HG02981 (cell line): ENCODE data around the gene WDR20.
"Not testable (repeated sequence)": the region's sequence is repeated elsewhere in the genome, so short reads cannot be mapped to it uniquely, and the experiment has no call there.

ENCODE experiments used
- ATAC-seq: cut with Tn5 transposase; IDR thresholded peaks from one replicate; pipeline ENCODE4 v1.9.1; 2021; ENCODE audit warnings: mild to moderate bottlenecking, moderate library complexity; ENCODE audit not compliant: unreplicated experiment

Gene WDR20

DNA sequence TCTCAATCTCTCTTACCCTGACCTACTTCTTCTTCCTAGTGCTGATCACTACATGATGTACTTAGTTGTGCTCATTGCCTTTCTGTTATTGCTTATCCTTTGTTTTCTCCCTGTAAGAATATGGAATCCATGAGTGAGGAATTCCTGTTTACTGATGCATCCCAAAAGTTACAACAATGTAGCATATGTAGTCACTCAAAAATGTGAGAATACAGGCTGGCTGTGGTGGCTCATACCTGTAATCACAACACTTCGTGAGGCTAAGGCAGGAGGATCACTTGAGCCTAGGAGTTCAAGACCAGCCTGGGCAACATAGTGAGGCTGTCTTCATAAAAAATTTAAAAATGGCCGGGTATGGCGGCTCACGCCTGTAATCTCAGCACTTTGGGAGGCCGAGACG is 8.0 kb upstream of the WDR20 start:
- no peak for ATAC-seq

DNA sequence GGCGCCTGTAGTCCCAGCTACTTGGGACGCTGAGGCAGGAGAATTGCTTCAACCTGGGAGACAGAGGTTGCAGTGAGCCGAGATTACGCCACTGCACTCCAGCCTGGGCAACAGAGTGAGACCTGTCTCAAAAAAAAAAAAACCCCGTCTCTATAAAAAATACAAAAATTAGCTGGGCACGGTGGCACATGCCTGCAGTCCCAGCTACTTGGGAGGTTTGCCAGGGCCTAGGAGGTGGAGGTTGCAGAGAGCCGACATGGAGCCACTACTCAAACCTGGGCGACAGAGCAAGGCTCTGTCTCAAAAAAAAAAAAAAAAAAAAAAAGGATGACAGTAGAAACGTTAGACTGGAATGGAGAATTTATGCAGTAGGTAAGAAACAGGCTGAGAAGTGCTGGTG is 5.7 kb upstream of the WDR20 start:
- not testable (repeated sequence) for ATAC-seq

DNA sequence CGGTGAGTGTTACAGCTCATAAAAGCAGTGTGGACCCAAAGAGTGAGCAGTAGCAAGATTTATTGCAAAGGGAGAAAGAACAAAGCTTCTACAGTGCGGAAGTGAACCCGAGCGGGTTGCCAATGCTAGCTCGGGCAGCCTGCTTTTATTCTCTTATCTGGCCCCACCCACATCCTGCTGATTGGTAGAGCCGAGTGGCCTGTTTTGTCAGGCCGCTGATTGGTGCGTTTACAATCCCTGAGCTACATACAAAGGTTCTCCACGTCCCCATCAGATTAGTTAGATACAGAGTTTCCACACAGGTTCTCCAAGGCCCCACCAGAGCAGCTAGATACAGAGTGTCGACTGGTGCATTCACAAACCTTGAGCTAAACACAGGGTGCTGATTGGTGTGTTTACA is 5.0 kb upstream of the WDR20 start:
- ATAC-seq, result not testable (repeated sequence)

DNA sequence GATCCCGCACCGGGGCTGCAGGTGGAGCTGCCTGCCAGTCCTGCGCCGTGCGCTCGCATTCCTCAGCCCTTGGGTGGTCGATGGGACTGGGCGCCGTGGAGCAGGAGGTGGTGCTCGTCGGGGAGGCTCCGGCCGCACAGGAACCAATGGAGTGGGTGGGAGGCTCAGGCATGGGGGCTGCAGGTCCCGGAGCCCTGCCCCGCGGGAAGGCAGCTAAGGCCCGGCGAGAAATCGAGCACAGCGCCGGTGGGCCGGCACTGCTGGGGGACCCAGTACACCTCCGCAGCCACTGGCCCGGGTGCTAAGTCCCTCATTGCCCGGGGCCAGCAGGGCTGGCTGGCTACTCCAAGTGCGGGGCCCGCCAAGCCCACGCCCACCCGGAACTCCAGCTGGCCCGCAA is 4.2 kb upstream of the WDR20 start:
- not testable (repeated sequence) for ATAC-seq

DNA sequence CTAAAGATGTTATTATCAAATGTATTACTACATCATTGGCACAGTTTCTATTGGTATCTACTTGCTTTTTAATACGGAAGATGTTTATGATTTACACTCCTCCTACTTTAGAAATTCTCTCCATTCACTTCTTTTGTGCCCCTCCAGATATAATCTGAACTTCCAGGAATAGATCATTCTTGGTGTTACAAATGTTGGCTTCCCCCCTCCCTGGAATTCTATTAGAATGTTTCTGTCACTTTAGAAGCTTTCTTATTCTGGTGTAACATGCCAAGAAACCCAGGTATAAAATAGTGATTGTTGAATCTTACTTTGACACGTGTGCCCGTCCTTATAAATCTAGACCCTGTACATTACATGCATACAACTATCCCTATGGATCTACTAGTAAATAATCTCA is 1.2 kb upstream of the WDR20 start:
- ATAC-seq, result no peak

DNA sequence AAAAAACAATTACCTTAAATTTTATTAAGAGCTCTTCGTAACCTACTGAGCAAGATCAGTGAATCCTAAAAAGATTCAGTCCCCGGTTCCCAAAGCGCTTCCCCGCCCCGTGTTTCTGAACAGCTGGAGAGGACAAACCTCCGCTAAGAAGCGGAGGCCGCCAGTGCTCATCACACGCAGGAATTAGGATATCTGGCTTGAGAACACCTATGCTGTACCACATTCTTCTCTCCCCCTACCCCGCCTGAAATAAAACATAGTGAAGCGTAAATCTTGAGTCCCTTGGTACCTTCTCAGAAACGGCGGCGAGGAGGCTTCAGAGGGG is 774 bp upstream of the WDR20 start:
- no peak for ATAC-seq

DNA sequence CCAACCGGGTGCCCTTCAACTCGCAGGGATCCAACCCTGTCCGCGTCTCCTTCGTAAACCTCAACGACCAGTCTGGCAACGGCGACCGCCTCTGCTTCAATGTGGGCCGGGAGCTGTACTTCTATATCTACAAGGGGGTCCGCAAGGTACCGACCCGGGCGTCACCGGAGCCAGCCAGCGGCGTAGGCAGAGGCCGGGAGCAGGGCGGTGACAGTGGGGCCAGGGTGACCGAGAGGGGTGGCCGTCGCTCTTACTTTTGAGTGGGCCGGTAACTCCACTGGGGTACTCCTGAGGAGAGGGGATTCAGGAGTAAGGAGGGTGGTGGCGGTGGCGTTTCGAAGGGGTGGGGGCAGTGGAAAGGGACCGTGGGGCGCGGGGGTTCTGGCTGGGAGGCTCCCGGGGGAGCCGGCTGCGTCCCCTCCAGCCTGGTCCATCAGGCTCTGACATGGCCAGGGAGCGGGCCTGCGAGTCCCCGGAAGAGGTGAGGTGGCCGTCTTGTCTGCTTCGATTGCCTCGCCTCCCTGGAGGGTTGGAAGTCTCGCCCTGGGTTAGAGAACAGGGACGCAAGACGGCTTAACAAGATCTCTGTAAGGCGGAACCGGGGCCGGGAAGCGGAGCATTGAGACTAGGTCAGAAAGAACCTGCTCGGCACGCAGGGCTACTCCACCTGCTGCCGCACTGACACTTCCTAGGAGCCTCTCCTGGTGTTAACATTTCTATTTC is 491 bp downstream of the WDR20 start:
- peak; percentile 12 for ATAC-seq

DNA sequence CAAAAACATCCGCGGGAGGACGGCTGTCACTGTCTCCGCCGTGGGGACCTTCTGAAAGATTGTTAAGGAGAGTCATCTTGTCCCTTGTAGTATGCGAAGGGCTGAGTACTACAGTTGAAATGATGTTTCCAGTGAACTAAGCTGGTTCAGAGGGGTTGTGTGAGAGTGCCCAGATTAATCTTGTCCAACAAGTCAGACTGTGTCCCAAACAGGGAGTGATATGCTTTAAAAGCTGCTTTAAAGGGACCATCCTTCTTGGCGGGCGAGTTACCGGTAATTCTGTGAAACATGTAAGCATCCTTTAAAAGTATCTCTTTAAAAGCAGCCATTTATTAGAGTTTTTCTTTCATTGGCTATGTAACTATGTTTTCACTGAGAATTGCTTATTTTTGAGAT is 1.1 kb downstream of the WDR20 start:
- ATAC-seq, result no peak

DNA sequence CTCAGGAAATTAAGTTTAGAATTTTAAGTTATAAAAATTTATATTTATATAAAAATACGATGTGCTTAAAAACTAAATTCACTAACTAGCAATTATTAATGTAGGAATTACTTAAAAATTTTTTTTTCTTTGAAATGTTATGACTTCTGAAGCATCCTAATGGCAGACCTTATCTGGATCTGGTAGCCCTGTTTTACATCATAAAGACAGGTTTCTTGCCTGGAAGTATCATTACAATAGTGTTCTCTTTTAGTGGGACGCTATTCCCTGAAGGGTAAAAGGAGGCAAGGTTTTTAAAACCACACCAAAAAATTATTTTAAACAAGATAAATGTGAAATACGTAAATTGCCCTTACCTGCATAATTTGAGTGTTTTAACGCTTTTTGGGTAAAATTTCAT is 2.1 kb downstream of the WDR20 start:
- ATAC-seq, result no peak

DNA sequence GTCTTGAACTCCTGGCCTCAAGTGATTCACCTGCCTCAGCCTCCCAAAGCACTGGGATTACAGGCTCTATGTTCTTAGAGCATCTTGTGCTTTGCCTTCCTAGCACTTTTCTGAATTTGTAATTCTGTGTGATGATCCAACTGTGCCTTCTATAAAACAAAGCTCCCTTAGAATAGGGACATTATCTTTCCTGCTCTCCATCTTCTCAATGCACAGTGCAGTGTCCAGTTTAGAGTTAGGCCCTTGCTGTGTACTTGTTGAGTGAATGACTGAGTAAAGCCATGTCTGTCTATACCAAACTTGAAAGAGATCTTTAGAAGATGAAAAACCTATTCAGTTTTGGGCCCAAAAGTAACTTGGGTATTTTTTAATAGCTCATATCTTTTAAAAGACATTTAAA is 5.2 kb downstream of the WDR20 start:
- no peak for ATAC-seq

DNA sequence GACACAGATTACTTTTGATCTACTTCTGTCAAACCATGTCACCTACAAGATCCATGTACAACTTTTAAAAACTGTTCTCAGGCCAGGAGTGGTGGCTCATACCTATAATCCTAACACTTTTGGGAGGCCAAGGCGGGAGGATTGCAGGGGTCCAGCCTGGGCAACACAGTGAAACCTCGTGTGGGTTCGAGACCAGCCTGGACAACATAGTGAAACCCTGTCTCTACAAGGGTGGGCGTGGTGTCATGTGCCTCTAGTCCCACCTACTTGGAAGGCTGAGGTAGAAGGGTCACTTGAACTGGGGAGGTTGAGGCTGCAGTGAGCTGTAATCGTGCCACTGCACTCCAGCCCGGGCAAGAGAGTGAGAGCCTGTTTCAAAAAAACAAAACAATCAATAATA is 5.7 kb downstream of the WDR20 start:
- no peak for ATAC-seq

DNA sequence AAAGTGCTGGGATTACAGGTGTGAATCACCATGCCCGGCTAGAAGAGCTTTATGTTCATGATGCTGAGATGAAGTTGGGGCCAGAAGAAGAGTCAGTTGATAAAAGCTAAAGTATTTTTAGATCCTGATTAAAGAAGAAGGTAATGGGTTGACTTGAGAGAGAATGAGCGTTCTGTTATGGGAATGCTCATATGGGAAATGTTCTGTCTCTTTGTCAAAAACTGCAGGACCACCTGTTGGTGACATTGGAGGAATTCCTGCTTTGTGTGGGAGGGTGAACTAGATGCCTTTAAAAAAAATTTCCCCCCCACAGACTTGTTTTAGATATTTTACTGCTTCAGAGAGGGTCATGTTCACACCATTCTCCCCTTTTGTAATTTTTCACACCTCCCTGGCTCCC is 6.7 kb downstream of the WDR20 start:
- no peak for ATAC-seq

DNA sequence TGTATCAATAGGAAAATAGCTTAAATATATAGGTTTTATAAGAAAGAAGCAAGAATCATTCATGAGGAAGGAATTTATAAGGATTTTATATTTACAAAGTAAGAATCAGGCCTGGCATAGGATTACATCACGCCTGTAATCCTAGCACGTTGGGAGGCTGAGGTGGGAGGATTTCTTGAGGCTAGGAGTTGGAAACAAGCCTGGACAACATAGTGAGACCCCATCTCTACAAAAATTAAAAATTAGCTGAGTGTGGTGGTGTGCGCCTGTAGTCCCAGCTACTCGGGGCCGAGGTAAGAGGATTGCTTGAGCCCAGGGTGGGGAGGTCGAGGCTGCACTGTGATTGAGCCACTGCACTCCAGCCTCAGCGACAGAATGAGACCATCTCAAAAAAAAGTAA is 10.4 kb downstream of the WDR20 start:
- no peak for ATAC-seq

DNA sequence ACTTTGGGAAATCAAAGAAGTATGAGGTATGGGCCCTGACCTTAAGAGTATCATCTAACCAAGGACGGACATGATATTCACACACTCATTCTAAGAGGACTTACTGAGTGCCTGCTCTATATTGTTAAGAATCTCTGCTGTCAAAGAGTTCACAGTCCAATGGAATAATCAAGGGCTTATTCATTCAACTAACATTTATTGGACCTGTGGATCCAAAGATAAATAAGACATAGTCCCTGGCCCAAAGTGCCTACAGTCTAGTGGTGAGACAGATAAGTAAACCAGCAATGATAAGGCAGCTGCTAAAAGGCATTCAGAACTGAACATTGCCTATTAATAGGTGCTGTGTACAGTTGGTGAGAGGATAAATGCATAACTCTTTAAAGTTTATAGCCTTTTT is 11.0 kb downstream of the WDR20 start:
- ATAC-seq, result no peak

DNA sequence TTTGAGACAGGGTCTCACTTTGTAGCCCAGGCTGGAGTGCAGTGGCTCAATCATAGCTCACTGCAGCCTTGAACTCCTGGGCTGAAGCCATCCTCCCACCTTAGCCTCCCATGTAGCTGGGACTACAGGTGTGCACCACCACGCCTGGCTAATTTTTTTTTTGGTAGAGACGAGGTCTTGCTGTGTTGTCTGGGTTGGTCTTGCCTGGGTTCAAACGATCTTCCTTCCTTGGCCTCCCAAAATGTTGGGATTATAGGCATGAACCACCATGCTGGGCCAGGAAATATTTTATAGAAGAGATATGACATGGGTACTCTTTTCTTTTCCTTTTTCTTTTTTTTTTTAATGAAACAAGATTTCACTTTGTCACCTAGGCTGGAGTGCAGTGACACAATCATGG is 11.7 kb downstream of the WDR20 start:
- ATAC-seq, result not testable (repeated sequence)

DNA sequence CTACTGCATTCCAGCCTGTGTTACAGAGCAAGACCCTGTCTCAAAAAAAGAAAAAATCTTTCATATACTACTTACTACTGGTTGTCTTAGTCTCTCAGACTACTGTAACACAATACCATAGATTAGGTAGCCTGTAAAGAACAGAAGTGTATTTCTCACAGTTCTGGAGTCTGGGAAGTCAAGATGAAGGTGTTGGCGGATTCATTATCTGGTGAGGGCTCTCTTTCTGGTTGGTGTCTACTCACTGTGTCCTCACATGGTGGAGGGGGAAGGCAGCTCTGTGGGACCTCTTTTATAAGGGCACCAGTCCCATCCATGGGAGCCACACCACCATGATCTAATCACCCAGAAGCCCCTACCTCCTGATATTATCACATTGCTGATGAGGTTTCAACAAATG is 14.4 kb downstream of the WDR20 start:
- no peak for ATAC-seq

DNA sequence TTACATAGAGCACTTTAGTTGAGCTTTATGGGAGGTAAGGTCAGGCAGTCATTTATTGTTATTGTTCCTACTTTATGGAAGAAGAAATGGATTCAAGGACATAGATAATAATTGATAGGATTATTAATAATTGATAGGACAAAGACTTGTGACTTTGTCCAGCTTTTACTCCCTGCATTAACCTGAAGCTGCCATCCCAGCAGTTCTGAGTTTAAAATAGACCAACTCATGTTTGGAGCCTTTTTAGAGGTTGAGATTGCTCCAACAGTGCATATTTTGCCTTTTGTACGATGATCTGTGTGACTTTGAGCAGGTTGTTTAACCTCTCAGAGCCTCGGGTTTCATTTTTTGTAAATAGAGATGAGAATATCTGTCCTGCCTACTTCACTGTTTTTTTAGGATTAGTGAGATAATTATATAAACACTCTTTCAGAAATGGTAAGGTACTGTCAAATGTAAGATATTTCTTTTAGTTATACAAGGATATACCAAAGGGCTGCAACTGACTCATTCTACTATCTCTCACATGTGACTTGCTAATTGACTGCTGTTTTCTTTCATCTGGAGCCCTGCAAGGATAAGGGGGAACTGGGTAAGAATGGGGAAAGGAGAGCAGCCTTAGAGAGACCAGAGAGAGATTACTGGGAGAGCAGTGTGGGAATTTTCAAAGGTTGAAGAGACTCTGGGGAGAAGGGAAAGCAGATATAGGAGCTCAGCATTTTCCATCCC is 15.3 kb downstream of the WDR20 start:
- no peak for ATAC-seq

DNA sequence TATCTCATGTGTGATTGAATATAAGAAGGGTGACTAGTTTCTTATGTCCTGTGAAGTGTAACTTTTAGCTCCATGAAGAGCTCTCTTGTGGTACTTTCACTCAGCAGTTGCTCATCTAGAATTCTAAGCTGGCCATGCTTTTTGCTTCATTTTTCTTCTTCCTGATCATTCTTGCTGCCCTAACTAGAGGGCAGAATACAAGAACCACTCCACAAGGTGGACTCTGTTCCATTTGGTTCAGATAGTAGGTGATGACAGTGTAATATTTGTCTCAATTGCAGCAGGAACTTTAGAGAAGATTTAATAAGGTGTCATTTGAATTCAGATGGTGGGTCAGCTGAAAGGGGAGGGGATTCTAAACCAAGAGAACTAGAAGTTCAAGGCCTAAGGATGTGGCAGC is 17.6 kb downstream of the WDR20 start:
- no peak for ATAC-seq

DNA sequence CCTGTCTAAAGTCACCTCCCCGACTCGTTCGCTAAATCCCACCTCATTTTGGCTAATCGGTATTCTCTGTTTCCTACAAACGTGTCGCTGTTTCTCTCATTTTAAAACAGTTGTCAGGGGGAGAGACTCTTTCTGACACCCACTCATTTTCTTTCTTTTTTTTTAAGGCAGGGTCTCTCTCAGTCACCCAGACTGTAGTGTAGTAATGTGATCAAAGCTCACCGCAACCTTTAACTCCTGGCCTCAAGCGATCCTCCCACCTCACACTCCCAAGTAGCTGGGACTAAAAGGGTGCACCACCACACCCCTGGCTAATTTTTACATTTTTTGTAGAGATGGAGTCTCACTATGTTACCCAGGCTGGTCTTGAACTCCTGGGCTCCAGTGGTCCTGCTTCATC is 19.1 kb downstream of the WDR20 start:
- ATAC-seq, result no peak

DNA sequence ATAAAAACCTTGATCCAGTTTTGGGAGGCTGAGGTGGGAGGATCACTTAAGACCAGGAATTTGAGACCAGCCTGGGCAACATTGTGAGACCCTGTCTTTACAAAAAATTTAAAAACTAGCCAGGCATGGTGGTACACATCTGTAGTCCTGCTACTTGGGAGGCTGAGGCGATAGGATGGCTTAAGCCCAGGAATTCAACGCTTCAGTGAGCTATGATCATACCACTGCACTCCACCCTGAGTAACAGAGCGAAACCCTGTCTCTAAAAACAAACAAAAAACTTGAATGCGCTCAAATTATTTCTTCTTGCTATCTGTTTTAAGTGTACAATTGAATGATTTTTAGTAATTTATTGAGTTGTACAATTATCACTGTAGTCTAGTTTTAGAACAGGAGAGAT is 20.1 kb downstream of the WDR20 start:
- no peak for ATAC-seq

DNA sequence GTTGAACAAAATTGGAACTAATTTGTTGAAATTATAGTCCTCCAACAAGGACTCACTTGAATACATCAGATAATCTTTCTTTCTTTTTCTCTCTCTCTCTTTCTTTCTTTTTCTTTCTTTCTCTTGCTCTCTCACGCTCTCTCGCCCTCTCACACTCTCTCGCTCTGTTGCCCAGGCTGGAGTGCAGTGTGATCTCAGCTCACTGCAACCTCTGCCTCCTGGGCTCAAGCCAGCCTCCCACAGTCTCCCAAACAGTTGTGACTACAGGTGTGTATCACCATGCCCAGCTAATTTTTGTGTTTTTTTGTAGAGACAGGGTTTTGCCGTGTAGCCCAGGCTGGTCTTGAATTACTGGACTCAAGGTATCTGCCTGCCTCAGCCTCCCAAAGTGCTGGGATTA is 22.8 kb downstream of the WDR20 start:
- ATAC-seq, result no peak

DNA sequence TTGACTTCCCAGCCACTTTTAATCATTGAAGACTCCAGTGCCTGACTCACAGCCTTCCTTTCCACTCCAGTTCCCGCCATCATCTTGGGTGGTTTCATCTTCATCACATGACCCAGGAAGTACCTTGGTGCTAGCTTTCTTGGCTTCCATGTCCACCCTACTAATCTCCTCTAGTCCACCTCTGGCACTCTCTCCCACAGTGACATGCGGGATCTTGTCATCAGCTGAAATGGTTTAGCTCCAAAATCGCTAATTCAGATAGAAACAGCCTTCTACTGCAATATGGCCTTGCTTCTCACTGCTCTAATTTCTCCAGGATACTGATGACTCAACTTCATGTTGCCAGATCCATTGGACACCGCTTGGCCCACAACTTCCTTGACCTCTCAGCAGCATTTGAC is 24.5 kb downstream of the WDR20 start:
- ATAC-seq, result no peak

DNA sequence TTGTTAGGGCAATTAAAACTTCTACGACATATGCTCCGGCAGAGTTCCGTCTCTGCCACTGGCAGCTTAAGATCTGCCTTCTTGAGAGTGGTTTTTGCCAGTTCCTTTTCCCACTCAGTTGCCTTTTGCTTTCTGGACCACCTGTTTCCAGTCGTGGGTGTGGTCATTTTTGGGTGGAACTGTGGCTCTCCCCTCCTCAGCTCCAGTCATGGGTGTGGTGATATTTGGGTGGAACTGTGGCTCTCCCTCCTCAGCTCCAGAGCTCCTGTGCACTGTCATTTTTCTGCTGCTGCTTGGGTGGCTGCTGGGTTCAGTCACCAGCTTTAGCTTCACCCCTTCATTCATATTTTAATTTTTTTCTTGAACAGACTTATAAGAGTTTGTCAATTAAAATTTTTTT is 25.3 kb downstream of the WDR20 start:
- no peak for ATAC-seq
